Raji (cell line): ENCODE measurements around the gene PDE10A.

Experiments used
- POLR2A ChIP-seq: IDR thresholded peaks from 2 replicates; pipeline ENCODE4 v1.6.1; 2011; ENCODE audit warnings: low read depth, low read length, control low read depth; ENCODE audit not compliant: insufficient read depth

Gene PDE10A

DNA sequence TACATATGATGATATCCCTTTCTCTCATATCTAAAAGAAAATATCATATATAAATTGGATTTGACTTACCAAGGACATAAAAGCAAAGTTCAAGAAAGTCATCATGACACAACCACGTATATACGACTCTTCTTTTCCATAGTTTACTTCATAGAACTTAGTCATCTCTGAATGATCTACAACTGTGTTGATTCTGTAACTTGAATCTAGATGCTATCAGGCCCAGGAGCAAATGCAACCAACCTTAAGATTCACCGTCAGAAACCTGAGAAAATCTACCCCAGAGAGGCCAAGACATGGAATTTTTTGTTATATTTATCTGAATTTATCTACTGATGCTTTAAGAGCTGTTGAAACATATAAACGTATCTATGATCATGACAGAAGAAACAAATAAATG, 165.6 kb downstream of the PDE10A start:
- no peak for TF ChIP-seq POLR2A

DNA sequence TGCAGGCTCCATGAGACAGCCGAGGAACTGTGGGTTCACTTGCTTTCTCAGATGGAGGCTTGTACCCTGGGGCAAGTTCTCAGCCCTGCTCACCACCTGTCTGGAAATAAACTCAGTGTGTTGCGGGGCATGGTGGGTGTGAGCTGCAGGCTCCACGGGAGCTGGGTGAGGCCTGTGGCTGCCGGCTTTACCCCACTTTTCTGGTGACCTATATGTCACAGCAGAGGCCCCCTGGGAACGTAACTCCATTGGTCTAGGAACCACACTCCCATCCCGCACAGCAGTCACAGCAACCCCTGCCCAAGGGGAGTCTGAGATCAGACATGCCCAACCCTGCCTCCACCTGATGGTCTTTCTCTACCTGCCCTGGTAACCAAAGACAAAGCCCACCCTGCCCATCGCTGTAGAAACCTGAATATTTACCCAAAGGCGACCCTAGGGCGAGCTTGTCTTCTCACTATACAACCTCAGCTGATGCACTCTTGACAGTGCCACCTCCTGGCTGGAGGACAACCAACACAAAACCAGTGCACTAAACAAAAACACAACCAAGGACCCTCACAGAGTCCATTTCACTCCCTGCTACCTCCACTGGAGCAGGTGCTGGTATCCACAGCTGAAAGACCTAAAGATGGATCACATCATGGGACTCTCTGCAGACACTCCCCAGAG, 174.3 kb downstream of the PDE10A start:
- TF ChIP-seq POLR2A, result no peak

DNA sequence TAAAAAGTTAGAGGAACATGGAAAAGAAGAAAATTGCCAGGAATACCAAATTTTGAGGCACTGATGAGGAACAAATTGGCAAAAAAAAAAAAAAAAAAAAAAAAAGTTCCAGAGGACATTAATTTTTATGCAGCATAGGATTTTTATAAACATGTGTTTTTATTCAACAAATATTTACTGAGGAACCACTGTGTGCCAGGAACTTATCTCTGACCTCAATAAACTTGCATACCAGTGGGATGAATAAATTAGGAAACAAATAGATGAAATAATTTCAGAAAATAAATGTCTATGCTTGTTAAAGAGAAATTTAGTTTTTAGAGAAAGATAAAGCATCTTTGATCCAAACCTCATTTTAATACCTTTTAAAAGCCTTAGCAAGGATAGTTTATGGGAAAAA, 175.1 kb downstream of the PDE10A start:
- TF ChIP-seq POLR2A, result no peak

DNA sequence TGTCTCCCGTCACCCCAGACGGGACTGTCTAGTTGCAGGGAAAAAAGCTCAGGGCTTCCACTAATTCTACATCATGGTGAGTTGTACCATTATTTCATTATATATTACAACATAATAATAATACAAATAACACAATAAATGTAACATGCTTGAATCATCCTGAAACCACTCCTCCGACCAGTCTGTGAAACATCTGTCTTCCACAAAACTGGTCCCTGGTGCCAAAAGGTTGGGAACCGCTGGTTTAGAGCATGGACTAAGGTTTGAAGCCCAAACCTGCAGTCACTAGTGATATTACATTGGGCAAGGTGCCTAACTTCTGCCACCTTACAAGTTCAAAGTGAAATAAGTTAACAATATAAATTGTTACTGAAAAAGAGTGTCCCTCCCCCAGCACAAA, 175.7 kb downstream of the PDE10A start:
- TF ChIP-seq POLR2A, result no peak

DNA sequence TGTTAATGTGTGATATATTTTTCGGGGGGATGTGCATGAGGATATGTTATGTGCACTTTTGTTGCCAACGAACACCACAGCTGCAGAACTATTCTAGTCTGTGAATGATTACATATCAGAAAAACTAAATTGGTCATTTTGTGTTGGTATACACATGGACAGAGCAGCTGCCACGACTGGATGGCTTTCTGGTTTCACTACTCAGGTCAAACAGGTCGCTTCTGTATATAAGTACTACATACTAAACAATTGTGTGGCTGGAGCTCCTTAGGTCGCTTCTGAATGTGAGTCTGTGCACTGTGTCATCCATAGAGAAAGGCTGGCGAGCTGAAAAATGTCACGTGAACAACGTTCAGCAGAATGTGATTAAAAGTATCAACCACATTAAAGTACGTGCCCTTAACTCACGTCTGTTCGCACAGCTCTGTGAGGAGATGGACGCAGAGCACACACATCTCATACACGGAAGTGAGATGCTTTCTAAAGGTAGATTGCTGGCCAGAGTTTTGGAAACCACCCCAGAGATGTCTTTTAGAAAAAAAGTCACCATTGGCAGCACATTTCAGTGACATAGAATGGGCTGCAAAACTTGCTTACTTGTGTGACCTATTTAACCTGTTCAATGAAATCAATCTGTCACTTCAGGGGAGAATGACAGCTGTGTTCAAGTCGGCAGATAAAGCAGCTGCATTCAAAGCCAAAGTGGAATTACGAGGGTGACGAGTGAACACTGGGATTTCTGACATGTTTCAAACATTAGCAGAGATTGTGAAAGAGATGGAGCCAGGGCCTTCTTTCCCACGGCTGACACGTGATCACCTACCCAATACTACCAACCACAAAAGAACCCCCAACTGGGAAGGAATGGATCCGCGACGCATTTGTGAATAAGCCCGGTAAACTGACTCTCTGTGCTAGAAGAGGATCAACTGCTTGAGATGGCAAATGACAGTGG, 176.6 kb downstream of the PDE10A start:
- TF ChIP-seq POLR2A, result no peak

DNA sequence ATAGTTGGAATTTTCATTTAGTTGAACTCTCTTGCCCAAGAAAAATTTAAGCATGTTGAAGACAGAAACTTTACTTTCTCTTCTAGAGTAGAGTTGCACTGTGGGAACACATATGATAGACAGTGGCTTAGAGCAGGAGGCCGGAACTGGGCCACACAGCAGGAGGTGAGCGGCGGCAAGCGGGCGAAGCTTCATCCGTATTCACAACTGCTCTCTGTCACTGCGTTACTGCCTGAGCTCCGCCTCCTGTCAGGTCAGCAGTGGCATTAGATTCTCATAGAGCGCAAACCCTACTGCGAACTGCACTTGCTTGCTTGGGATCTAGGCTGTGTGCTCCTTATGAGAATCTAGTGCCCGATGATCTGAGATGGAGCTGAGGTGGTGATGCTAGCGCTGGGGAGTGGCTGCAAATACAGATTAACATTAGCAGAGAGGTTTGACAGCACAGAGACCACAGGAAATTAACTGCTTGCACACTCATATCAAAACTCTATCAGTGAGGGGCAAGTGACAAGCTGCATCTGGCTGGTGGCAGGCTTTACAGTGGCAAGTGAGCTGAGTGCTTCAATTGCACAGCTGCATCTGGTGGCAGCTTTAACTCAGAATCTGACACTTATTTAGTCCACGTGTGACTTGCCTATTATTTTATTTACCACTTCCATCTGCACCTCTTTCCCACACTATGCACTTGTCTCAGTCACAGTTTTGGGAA, 178.7 kb downstream of the PDE10A start:
- TF ChIP-seq POLR2A, result no peak

DNA sequence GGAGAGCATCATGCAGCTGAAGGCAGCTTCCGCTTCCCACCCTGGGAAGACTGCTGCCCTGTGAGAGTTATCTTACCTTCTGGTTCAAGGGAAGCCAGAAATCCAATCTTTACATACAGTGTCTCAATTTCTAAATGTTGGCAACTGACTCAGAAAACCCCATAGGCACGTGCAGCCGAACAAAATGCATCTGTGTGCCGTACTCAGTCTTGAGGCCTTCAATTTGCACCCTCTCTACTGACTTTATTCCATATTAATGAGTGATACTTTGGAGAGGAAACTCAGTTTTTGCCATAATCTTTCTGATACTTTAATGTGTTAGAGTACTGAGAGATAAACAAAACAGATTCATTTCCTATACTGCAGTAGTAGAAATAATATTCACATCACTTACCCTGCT, 181.1 kb downstream of the PDE10A start:
- TF ChIP-seq POLR2A, result no peak

DNA sequence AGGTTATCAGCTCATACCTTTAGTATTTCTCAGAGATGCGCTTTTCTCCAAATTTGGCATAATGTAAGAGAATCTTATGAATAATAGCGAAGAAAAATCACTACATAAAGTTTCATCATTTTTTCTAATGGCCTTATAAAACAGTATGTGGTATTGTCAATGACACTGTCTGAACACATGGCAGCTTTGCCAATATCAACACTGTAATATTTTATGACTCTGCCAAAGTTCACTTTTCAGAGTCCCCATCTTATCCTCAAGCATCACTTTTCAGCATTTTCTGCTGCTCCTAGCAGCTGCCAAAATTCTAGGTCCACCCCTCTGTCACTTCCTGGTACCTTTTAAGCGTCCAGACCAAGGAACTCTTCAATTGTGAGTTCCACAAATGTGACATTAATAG, 182.1 kb downstream of the PDE10A start:
- no peak for TF ChIP-seq POLR2A

DNA sequence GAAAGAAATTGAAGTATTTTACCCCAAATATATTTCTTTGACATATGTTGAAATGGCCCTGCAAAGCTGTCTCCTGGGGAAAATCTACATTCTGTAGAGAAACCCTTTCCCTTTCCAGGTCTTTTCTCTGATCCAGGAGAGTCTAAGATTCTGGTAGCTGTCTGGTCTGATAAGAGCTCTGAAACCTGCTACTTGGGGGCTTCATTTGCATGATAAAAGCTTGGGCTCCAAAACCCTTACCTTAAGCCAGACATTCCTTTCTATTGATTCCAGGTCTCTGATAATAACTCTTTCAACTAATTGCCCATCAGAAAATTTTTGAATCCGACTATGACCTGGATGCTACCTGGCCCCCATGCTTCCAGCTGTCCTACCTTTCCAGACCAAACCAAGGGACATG, 184.5 kb downstream of the PDE10A start:
- no peak for TF ChIP-seq POLR2A

DNA sequence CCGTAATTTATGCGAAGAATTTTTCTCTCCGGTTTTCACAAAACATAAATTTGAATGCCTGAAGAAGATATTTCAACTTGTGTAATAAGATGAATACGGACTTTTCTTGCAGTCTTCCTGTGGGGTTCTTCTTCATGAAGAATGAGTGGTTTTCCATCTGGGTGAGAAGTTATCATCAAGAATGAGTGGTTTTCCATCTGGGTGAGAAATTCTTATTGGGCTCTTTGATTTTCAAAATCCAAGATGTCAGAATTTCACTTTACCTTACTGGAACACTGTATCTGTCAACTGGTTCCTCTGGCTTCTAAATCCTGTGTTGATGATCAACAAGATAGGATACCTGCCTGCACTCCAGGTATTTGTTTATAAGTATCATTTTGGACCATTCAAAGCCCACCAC, 193.6 kb downstream of the PDE10A start:
- TF ChIP-seq POLR2A, result no peak

DNA sequence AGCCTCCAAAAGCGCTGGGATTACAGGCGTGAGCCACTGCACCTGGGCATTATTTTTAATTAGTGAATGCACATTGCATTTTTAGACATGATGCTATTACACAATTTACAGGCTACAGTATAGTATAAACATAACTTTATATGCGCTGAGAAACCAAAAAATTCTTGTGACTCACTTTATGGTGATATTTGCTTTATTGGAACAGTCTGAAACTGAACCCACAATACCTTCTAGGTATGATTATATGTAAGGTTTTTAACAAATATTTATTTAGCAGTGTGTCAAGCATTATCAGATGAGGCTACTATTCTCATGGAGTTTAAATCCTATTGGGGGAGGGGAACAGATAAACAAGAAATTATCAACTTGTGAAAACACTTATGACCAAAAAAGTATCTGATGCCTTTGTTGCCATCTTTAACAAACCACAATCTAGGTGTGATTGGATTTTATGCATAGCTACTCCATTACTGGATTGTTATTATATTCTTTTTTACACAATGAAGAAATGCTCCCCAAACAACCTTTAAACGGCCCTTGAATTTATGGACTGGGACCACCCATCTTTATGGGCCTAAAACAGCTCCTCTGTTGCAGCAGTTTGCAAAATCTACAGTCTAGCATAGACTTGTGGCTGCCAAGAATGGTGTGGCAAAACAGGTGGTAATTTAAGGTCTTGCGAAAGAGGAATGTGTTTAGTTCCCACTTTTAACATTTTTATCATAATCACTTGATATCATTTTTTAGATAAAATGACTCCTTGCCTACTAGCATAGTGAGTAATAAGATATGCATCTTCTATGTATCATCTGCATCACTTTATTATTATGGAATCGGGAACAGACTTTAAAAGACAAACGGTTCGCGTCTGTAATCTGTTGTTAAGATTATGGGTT, 194.5 kb downstream of the PDE10A start:
- no peak for TF ChIP-seq POLR2A

DNA sequence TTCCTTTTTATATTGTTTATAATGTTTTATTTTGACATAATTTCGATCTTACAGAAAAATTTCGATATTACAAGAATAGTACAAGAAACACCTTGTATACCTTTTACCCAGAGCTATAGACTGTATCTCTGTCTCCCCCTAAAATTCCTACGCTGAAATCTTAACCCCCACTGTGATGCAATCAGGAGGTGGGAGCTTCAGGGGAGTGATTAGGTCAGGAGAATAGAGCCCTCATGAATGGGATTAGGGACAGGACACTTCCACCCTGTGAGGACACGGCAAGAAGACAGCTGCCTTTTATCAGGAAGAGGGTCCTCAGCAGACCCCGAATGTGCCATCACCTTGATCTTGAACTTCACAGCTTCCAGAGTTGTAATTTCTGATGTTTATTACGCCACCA, 204.9 kb downstream of the PDE10A start:
- TF ChIP-seq POLR2A, result no peak

DNA sequence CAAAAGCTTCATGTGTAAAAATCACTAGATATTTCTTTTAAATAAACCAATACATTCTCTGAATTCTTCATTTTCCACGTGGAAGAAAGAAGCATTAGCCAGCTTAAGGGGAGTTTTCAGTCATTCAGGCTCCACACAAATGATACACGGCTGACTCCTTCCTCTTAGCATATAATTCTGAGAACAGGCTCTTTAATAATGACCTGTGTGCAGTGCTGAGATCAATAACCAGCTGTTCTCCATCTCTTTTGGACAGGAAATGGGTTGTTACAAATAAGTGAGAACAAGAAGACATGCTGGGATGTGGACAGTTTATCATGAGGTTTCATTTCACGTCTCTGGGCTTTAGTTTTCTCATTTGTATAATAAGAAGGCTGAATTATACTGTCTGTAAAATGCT, 206.8 kb downstream of the PDE10A start:
- TF ChIP-seq POLR2A, result no peak

DNA sequence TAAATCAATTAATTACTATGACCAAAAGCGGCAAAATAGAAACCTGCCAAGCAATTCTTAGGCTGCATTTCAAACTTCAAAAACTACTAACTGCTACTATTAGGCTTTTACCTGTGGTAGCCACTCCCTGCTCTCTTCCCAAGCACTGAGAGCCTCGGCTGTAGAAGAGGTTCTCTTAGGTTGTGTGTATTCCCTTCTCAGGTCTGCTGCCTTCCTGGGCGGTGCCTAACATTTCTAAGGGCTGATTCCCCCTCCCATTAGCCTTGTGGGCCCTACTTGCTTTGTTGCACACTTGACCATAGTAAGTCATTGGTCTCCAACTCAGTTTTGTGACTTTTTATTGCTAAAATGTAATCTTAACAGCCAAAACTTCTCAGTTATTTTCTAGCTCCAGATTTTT, 207.6 kb downstream of the PDE10A start:
- no peak for TF ChIP-seq POLR2A

DNA sequence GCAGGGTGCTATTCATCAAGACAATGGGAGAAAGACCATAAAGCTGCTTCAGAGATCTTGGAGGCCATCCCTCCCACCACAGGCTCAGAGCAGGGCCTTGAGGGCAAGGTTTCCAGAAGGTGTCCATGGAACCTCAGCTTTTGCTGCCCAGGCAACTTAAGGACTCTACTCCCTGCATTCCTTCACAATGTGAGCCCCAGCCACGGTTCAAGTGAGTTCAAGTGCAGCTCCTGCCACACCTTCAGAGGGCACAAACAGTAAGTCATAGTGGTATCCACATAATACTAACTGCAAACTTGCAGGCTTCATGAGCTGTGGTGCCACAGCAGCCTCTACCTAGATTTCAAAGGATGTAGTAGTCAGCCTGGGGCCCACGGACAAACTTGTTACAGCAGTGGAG, 209.6 kb downstream of the PDE10A start:
- no peak for TF ChIP-seq POLR2A
